NK-92 (cell line): ENCODE results near the gene PRKCZ.
"Not testable (repeated sequence)": the region's sequence is repeated elsewhere in the genome, so short reads cannot be mapped to it uniquely, and the experiment has no call there.

Source experiments
- DNase-seq: peaks from one replicate; lab custom pipeline; 2025; ENCODE audit not compliant: unreplicated experiment; lab: John Stamatoyannopoulos, UW

The PRKCZ gene

GRCh38 chr1:2084306-2084705 lies 34.1 kb downstream of the PRKCZ start:
- DNase-seq = no peak

GRCh38 chr1:2085080-2085479 lies 34.9 kb downstream of the PRKCZ start:
- DNase-seq = no peak

- no peak for DNase-seq
Observed at GRCh38 chr1:2086446-2087078, 36.4 kb downstream of the PRKCZ start.

GRCh38 chr1:2087766-2088165 lies 37.6 kb downstream of the PRKCZ start:
- DNase-seq = no peak

GRCh38 chr1:2088458-2088857 lies 38.2 kb downstream of the PRKCZ start:
- DNase-seq = no peak

- DNase-seq = no peak
Observed at GRCh38 chr1:2089051-2089450, 38.8 kb downstream of the PRKCZ start.

GRCh38 chr1:2090216-2090890 lies 40.1 kb downstream of the PRKCZ start:
- DNase-seq = no peak

- no peak for DNase-seq
Observed at GRCh38 chr1:2091611-2092604, 41.7 kb downstream of the PRKCZ start.

- DNase-seq = no peak
Observed at GRCh38 chr1:2093055-2093454, 42.8 kb downstream of the PRKCZ start.

GRCh38 chr1:2093636-2094035 lies 43.4 kb downstream of the PRKCZ start:
- no peak for DNase-seq

- not testable (repeated sequence) for DNase-seq
Observed at GRCh38 chr1:2094269-2095158, 44.3 kb downstream of the PRKCZ start.

- DNase-seq = no peak
Observed at GRCh38 chr1:2095394-2095793, 45.2 kb downstream of the PRKCZ start.

GRCh38 chr1:2095981-2096736 lies 45.9 kb downstream of the PRKCZ start:
- no peak for DNase-seq

- DNase-seq = no peak
Observed at GRCh38 chr1:2097386-2098300, 47.4 kb downstream of the PRKCZ start.

GRCh38 chr1:2098301-2098698 lies 48.1 kb downstream of the PRKCZ start:
- DNase-seq = no peak

- DNase-seq = no peak
Observed at GRCh38 chr1:2098839-2099785, 48.9 kb downstream of the PRKCZ start.

- DNase-seq = no peak
Observed at GRCh38 chr1:2099886-2100779, 49.9 kb downstream of the PRKCZ start.
